HCT116 (cell line): ENCODE data around the gene SPRED3.

Experiments
- FOSL1 ChIP-seq: IDR thresholded peaks from 2 replicates; pipeline ENCODE4 v1.6.1; 2012; ENCODE audit warnings: low read depth
- JUND ChIP-seq: IDR thresholded peaks from 2 replicates; pipeline ENCODE4 v1.6.1; 2012
- POLR2A ChIP-seq: IDR thresholded peaks from 2 replicates; pipeline ENCODE4 v1.7.0; 2011; ENCODE audit warnings: borderline replicate concordance; ENCODE audit not compliant: insufficient read depth, insufficient read length; ENCODE audit errors: extremely low read depth
- TF ChIP-seq, protein P1 (sequence below): IDR thresholded peaks from 2 replicates; pipeline ENCODE4 v1.6.1; 2012
- TF ChIP-seq, protein P2 (sequence below), 3 experiments: fragments of 200-600 bp in 1 of 3; sonication (generic) in 1 of 3; IDR thresholded peaks in 2 of 3; conservative IDR thresholded peaks in 1 of 3; 2 replicates each; pipeline ENCODE4 v1.5.1; 2012 to 2017; ENCODE audit warnings: low read depth in 2 of 3, low read length in 2 of 3, antibody characterized with exemption in 1 of 3, borderline replicate concordance in 1 of 3, control low read depth in 1 of 3, mild to moderate bottlenecking in 1 of 3, mixed read lengths in 1 of 3, mixed run types in 1 of 3, moderate library complexity in 1 of 3; ENCODE audit not compliant: insufficient read depth in 1 of 3

DNA sequence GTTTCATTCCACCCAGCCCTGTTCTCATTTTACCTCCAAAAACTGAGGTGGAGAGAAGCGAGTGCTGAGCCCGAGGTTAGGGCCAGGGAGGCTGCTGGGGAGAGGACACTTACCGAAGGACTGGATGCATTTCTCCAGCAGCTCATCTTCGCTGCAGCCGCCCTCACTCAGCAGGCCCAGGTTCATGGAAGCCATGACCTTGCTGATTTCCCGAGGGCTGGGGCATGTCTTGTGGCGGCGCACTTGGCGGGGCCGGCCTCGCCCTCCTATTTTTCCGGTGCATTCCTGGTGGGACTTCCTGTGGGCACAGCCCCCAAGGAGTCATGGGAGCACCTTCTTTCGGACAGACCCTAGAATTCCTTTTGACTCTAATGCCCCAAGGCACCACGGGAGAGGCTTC lies 33.4 kb downstream of the SPRED3 start:
- TF ChIP-seq POLR2A: no peak
- TF ChIP-seq, protein P1, sequence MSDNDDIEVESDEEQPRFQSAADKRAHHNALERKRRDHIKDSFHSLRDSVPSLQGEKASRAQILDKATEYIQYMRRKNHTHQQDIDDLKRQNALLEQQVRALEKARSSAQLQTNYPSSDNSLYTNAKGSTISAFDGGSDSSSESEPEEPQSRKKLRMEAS: no peak
- no peak for TF ChIP-seq FOSL1
- no peak for TF ChIP-seq JUND
- TF ChIP-seq, protein P2, sequence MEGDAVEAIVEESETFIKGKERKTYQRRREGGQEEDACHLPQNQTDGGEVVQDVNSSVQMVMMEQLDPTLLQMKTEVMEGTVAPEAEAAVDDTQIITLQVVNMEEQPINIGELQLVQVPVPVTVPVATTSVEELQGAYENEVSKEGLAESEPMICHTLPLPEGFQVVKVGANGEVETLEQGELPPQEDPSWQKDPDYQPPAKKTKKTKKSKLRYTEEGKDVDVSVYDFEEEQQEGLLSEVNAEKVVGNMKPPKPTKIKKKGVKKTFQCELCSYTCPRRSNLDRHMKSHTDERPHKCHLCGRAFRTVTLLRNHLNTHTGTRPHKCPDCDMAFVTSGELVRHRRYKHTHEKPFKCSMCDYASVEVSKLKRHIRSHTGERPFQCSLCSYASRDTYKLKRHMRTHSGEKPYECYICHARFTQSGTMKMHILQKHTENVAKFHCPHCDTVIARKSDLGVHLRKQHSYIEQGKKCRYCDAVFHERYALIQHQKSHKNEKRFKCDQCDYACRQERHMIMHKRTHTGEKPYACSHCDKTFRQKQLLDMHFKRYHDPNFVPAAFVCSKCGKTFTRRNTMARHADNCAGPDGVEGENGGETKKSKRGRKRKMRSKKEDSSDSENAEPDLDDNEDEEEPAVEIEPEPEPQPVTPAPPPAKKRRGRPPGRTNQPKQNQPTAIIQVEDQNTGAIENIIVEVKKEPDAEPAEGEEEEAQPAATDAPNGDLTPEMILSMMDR (IDR thresholded peaks at IDR 0.05 in 2 of 3, conservative IDR thresholded peaks at IDR 0.05 in 1 of 3; ENCODE audit: borderline replicate concordance in 1 of 3, insufficient read depth in 1 of 3, low read depth in 2 of 3, low read length in 2 of 3): no peak
